Measurements from ENCODE around the gene POLR1B.

POLR1B gene

GRCh38 chr2:112585400-112585799 is 43.1 kb downstream of the POLR1B start:
- Histone ChIP-seq H3K4me2 (ENCODE audit: low read length) (peak overlapping the region; percentile 82), H3K79me2 (ENCODE audit: control insufficient read depth, low read length) (peaks cover 29% of the 10 kb centered on the region), H3K27ac (ENCODE audit: low read depth, low read length) (peak overlapping the region; percentile 85), H3F3A (ENCODE audit: control insufficient read depth, insufficient read depth) (peaks cover 25% of the 10 kb centered on the region), H4K20me1 (ENCODE audit: control insufficient read depth, insufficient read depth, low read depth, low read length) (no peaks in the 10 kb centered on the region), H3K4me3 (ENCODE audit: low read length) (peak overlapping the region; percentile 82), H3K36me3 (ENCODE audit: control insufficient read depth, low read length) (peaks cover 14% of the 10 kb centered on the region), H3K9me2 (replicated peaks; ENCODE audit: control insufficient read depth, low read length) (no peaks in the 10 kb centered on the region), H3K27me3 (ENCODE audit: control insufficient read depth, low read length) (no peaks in the 10 kb centered on the region), H3K9me3 (ENCODE audit: control insufficient read depth, insufficient read depth, low read length) (no peaks in the 10 kb centered on the region), H3K4me1 (ENCODE audit: control insufficient read depth, low read length) (peaks cover 33% of the 10 kb centered on the region)
- TF ChIP-seq EZH2phosphoT487 (IDR thresholded peaks at IDR 0.05; ENCODE audit: borderline replicate concordance, low read length) = no peak
- TF ChIP-seq CTCF (IDR thresholded peaks at IDR 0.05; ENCODE audit: low read depth, low read length, poor library complexity, severe bottlenecking) = no peak

GRCh38 chr2:112585873-112586464 is 43.7 kb downstream of the POLR1B start:
- no peak overlapping the region for H3K27ac ChIP-seq (ENCODE audit: low read depth, low read length)
- H3K4me3 ChIP-seq (ENCODE audit: low read length) = no peak overlapping the region
- peaks cover 21% of the 10 kb centered on the region for H3F3A ChIP-seq (ENCODE audit: control insufficient read depth, insufficient read depth)
- H3K27me3 ChIP-seq (ENCODE audit: control insufficient read depth, low read length) = no peaks in the 10 kb centered on the region
- H3K79me2 ChIP-seq (ENCODE audit: control insufficient read depth, low read length) = peaks cover 29% of the 10 kb centered on the region
- no peaks in the 10 kb centered on the region for H3K9me2 ChIP-seq (replicated peaks; ENCODE audit: control insufficient read depth, low read length)
- TF ChIP-seq EZH2phosphoT487 (IDR thresholded peaks at IDR 0.05; ENCODE audit: borderline replicate concordance, low read length) (no peak), CTCF (IDR thresholded peaks at IDR 0.05; ENCODE audit: low read depth, low read length, poor library complexity, severe bottlenecking) (no peak)
- peaks cover 14% of the 10 kb centered on the region for H3K36me3 ChIP-seq (ENCODE audit: control insufficient read depth, low read length)
- no peaks in the 10 kb centered on the region for H3K9me3 ChIP-seq (ENCODE audit: control insufficient read depth, insufficient read depth, low read length)
- H3K4me1 ChIP-seq (ENCODE audit: control insufficient read depth, low read length) = peaks cover 33% of the 10 kb centered on the region
- no peaks in the 10 kb centered on the region for H4K20me1 ChIP-seq (ENCODE audit: control insufficient read depth, insufficient read depth, low read depth, low read length)
- peak overlapping the region; percentile 82 for H3K4me2 ChIP-seq (ENCODE audit: low read length)

GRCh38 chr2:112588611-112589045 is 46.4 kb downstream of the POLR1B start:
- no peak for TF ChIP-seq EZH2phosphoT487 (IDR thresholded peaks at IDR 0.05; ENCODE audit: borderline replicate concordance, low read length)
- TF ChIP-seq CTCF (IDR thresholded peaks at IDR 0.05; ENCODE audit: low read depth, low read length, poor library complexity, severe bottlenecking) = no peak
- peaks cover 14% of the 10 kb centered on the region for H3K4me1 ChIP-seq (ENCODE audit: control insufficient read depth, low read length)
- H3K79me2 ChIP-seq (ENCODE audit: control insufficient read depth, low read length) = peaks cover 21% of the 10 kb centered on the region
- H3F3A ChIP-seq (ENCODE audit: control insufficient read depth, insufficient read depth) = peaks cover 6% of the 10 kb centered on the region
- no peaks in the 10 kb centered on the region for H4K20me1 ChIP-seq (ENCODE audit: control insufficient read depth, insufficient read depth, low read depth, low read length)
- no peak overlapping the region for H3K4me2 ChIP-seq (ENCODE audit: low read length)
- no peaks in the 10 kb centered on the region for H3K9me3 ChIP-seq (ENCODE audit: control insufficient read depth, insufficient read depth, low read length)
- H3K4me3 ChIP-seq (ENCODE audit: low read length) = no peak overlapping the region
- no peaks in the 10 kb centered on the region for H3K9me2 ChIP-seq (replicated peaks; ENCODE audit: control insufficient read depth, low read length)
- H3K27me3 ChIP-seq (ENCODE audit: control insufficient read depth, low read length) = no peaks in the 10 kb centered on the region
- no peak overlapping the region for H3K27ac ChIP-seq (ENCODE audit: low read depth, low read length)
- peaks cover 14% of the 10 kb centered on the region for H3K36me3 ChIP-seq (ENCODE audit: control insufficient read depth, low read length)
